T-helper 1 cell treated with Interleukin-12 subunit alpha and Interleukin-12 subunit beta and Interleukin-4 antibody, amounts not matched to agents 30 ng/mL and 1 ng/mL, for 36 hours (primary cell): ENCODE measurements around the gene ANKRD2. TPM values are rescaled to one million over a fixed set of nuclear protein-coding genes. Genes with fewer than 3 reads are reported as not detected.

ENCODE experiments used
- intact Hi-C: fragments of 100-400 bp; cut with micrococcal nuclease; formaldehyde crosslinking; loops from one replicate; pipeline ENCODE4 v1.15.1; 2024
- total RNA-seq: library from RNA; stranded (reverse); gene quantifications from 2 replicates; pipeline ENCODE4 v1.2.3, GENCODE V29; 2022

ANKRD2 gene
- total RNA-seq, 1 donor from 2014 or later, result not detected

- intact Hi-C loops, result loop anchor here (1.0 to 5.0 kb wide), 10 partner anchors 8 to 1941 kb away; partner anchors contain the start of genes ARHGAP19, AVPI1, MMS19 and PGAM1
Measured at GRCh38 chr10:97632949-97633884, 60.6 kb downstream of the ANKRD2 start, which contains the start of gene MORN4. TSS of gene MORN4 (minus strand) at chr10:97633500. CDS start at chr10:97619653, 13,847 bp downstream.

Other genes with a start within 250 kb of the ANKRD2 start
- 8.8 and 8.9 TPM in 2 replicates for gene FRAT2, start 238.1 kb upstream of the ANKRD2 start, total RNA-seq
- gene RRP12, start 171.4 kb upstream of the ANKRD2 start, total RNA-seq, result 36.9 and 39.0 TPM in 2 replicates
- 446 and 454 TPM in 2 replicates for gene PGAM1, start 146.6 kb upstream of the ANKRD2 start, total RNA-seq
- gene EXOSC1, start 126.8 kb upstream of the ANKRD2 start, total RNA-seq, result 53.8 and 57.6 TPM in 2 replicates
- 45.2 and 47.0 TPM in 2 replicates for gene ZDHHC16, start 126.6 kb upstream of the ANKRD2 start, total RNA-seq
- gene MMS19, start 74.4 kb upstream of the ANKRD2 start, total RNA-seq, result 71.2 and 73.6 TPM in 2 replicates
- gene UBTD1, start 73.9 kb upstream of the ANKRD2 start, total RNA-seq, result 0.90 and 1.5 TPM in 2 replicates
- not detected in 2 replicates for gene HOGA1, start 11.6 kb downstream of the ANKRD2 start, total RNA-seq
- not detected in 2 replicates for gene C10orf62, start 16.9 kb downstream of the ANKRD2 start, total RNA-seq
- gene MORN4, start 60.7 kb downstream of the ANKRD2 start, total RNA-seq, result 1.1 and 1.3 TPM in 2 replicates
- 13.9 and 14.1 TPM in 2 replicates for gene PI4K2A, start 67.9 kb downstream of the ANKRD2 start, total RNA-seq
- 0.42 and 0.83 TPM in 2 replicates for gene AVPI1, start 114.5 kb downstream of the ANKRD2 start, total RNA-seq
- 2.7 TPM in 2 replicates for gene MARVELD1, start 141.0 kb downstream of the ANKRD2 start, total RNA-seq
- gene ZFYVE27, start 164.3 kb downstream of the ANKRD2 start, total RNA-seq, result 33.1 and 33.6 TPM in 2 replicates
- gene SFRP5, start 199.2 kb downstream of the ANKRD2 start, total RNA-seq, result not detected in 2 replicates